Erythroblast (primary cell): ENCODE data around the gene TOM1L2.

Source experiments
- GATA1 ChIP-seq: IDR thresholded peaks from 2 replicates; pipeline ENCODE4 v1.6.1; 2011; ENCODE audit warnings: low read depth, mild to moderate bottlenecking, control low read depth, low read length, moderate library complexity
- POLR2A ChIP-seq: IDR thresholded peaks from 2 replicates; pipeline ENCODE4 v1.6.1; 2011; ENCODE audit warnings: mild to moderate bottlenecking, low read length

DNA sequence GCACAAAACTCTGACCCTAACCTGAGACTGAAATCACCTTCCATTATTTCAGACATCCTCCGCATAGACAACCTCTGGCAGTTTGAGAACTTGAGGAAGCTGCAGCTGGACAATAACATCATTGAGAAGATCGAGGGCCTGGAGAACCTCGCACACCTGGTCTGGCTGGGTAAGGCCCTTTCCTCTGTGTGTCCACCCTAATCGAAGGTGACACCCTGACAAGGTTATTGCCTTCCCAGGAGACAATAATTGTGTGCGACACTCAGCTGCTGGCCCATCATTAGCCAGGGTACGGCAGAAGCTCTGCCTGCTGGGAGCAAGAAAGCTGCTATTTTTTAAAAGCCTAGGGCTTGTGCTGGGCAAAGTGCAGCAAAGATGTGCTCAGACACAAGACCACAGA lies 11.6 kb upstream of the TOM1L2 start:
- no peak for TF ChIP-seq POLR2A
- no peak for TF ChIP-seq GATA1
